ENCODE measurements around the gene SYNJ2. TPM values are rescaled to one million over a fixed set of nuclear protein-coding genes. Genes with fewer than 3 reads are reported as not detected.

The SYNJ2 gene
- total RNA-seq, 1 experiment from 2014 or later: 10.3 TPM

- H3K36me3 Mint-ChIP-seq (ENCODE audit: insufficient read depth, unreplicated experiment): peaks cover 5% of the 10 kb centered on the region
- ChIA-PET CTCF (no interaction called here), POLR2A (no interaction called here)
- H3K27ac Mint-ChIP-seq (ENCODE audit: low read depth, unreplicated experiment): no peak overlapping the region
- no peaks in the 10 kb centered on the region for H3K27me3 Mint-ChIP-seq (ENCODE audit: insufficient read depth, unreplicated experiment)
- BruUV-seq (replicated peaks): no TSS peak
- no peak overlapping the region for H3K4me3 Mint-ChIP-seq (ENCODE audit: unreplicated experiment)
- DNase-seq (ENCODE audit: unreplicated experiment): no peak
- intact Hi-C loops (cut with micrococcal nuclease): no loop called here
- H3K4me1 Mint-ChIP-seq (ENCODE audit: insufficient read depth, unreplicated experiment): no peaks in the 10 kb centered on the region
- TF ChIP-seq CTCF (IDR thresholded peaks at IDR 0.05; ENCODE audit: unreplicated experiment): no peak
- H3K9me3 Mint-ChIP-seq (ENCODE audit: unreplicated experiment): no peaks in the 10 kb centered on the region
Measured at GRCh38 chr6:158115508-158115907, 133.8 kb downstream of the SYNJ2 start.

- no peaks in the 10 kb centered on the region for H3K27me3 Mint-ChIP-seq (ENCODE audit: insufficient read depth, unreplicated experiment)
- CTCF ChIA-PET: no interaction called here
- no peak for TF ChIP-seq CTCF (IDR thresholded peaks at IDR 0.05; ENCODE audit: unreplicated experiment)
- no peaks in the 10 kb centered on the region for H3K9me3 Mint-ChIP-seq (ENCODE audit: unreplicated experiment)
- POLR2A ChIA-PET: no interaction called here
- BruUV-seq (replicated peaks): no TSS peak
- intact Hi-C loops (cut with micrococcal nuclease): no loop called here
- H3K27ac Mint-ChIP-seq (ENCODE audit: low read depth, unreplicated experiment): no peak overlapping the region
- H3K36me3 Mint-ChIP-seq (ENCODE audit: insufficient read depth, unreplicated experiment): no peaks in the 10 kb centered on the region
- H3K4me3 Mint-ChIP-seq (ENCODE audit: unreplicated experiment): no peak overlapping the region
- DNase-seq (ENCODE audit: unreplicated experiment): no peak
- H3K4me1 Mint-ChIP-seq (ENCODE audit: insufficient read depth, unreplicated experiment): no peaks in the 10 kb centered on the region
Measured at GRCh38 chr6:158118886-158119285, 137.2 kb downstream of the SYNJ2 start.

GRCh38 chr6:158121335-158121734 is 139.7 kb downstream of the SYNJ2 start:
- Mint-ChIP-seq H3K27me3 (ENCODE audit: insufficient read depth, unreplicated experiment) (no peaks in the 10 kb centered on the region), H3K4me3 (ENCODE audit: unreplicated experiment) (no peak overlapping the region), H3K36me3 (ENCODE audit: insufficient read depth, unreplicated experiment) (no peaks in the 10 kb centered on the region), H3K4me1 (ENCODE audit: insufficient read depth, unreplicated experiment) (no peaks in the 10 kb centered on the region), H3K9me3 (ENCODE audit: unreplicated experiment) (no peaks in the 10 kb centered on the region), H3K27ac (ENCODE audit: low read depth, unreplicated experiment) (no peak overlapping the region)
- no peak for TF ChIP-seq CTCF (IDR thresholded peaks at IDR 0.05; ENCODE audit: unreplicated experiment)
- no TSS peak for BruUV-seq (replicated peaks)
- POLR2A ChIA-PET: interaction anchor here (0.5 to 1.0 kb wide), 2 partner anchors 11 to 110 kb away, joined by 3 to 5 read pairs; no protein-coding TSS in a partner anchor
- no peak for DNase-seq (ENCODE audit: unreplicated experiment)
- intact Hi-C loops (cut with micrococcal nuclease): no loop called here
- CTCF ChIA-PET: no interaction called here

GRCh38 chr6:158122048-158122447 is 140.4 kb downstream of the SYNJ2 start:
- intact Hi-C loops (cut with micrococcal nuclease): no loop called here

More at GRCh38 chr6:158122048-158122447, 140.4 kb downstream of the SYNJ2 start:
- no peak overlapping the region for H3K4me3 Mint-ChIP-seq (ENCODE audit: unreplicated experiment)
- POLR2A ChIA-PET: interaction anchor here (0.5 to 1.0 kb wide), 3 partner anchors 10 to 111 kb away, joined by 3 to 5 read pairs (median 3); partner anchors contain the start of gene SERAC1
- no peak for TF ChIP-seq CTCF (IDR thresholded peaks at IDR 0.05; ENCODE audit: unreplicated experiment)
- DNase-seq (ENCODE audit: unreplicated experiment): peak; percentile 35
- H3K36me3 Mint-ChIP-seq (ENCODE audit: insufficient read depth, unreplicated experiment): no peaks in the 10 kb centered on the region
- no peaks in the 10 kb centered on the region for H3K9me3 Mint-ChIP-seq (ENCODE audit: unreplicated experiment)
- no peaks in the 10 kb centered on the region for H3K4me1 Mint-ChIP-seq (ENCODE audit: insufficient read depth, unreplicated experiment)
- CTCF ChIA-PET: no interaction called here
- no peak overlapping the region for H3K27ac Mint-ChIP-seq (ENCODE audit: low read depth, unreplicated experiment)
- no peaks in the 10 kb centered on the region for H3K27me3 Mint-ChIP-seq (ENCODE audit: insufficient read depth, unreplicated experiment)
- no TSS peak for BruUV-seq (replicated peaks)

All from MCF 10A (cell line).